BE2C (cell line): ENCODE measurements around the gene POLG2.
A peak's percentile ranks its signal among the peaks of the same experiment; 100 is the strongest.

Experiments
- DNase-seq: peaks from one replicate; pipeline ENCODE4 v3.0.0-alpha.2; 2020
- H3K27me3 ChIP-seq: fragments of 250-450 bp; sonication (Bioruptor Pico); 2 replicates; pipeline ENCODE4 v1.5.1; 2020; ENCODE audit warnings: mild to moderate bottlenecking
- H3K36me3 ChIP-seq: fragments of 250-450 bp; sonication (Bioruptor Pico); 2 replicates; pipeline ENCODE4 v1.5.1; 2020; ENCODE audit warnings: mild to moderate bottlenecking
- H3K4me1 ChIP-seq: fragments of 250-450 bp; sonication (Bioruptor Pico); 2 replicates; pipeline ENCODE4 v1.5.1; 2020
- H3K4me3 ChIP-seq: 2 replicates; pipeline ENCODE4 v1.5.1; 2011; ENCODE audit warnings: low read depth, low read length
- H3K9me3 ChIP-seq: fragments of 250-450 bp; sonication (Bioruptor Pico); 2 replicates; pipeline ENCODE4 v1.5.1; 2020
- CTCF ChIP-seq: IDR thresholded peaks from 2 replicates; pipeline ENCODE4 v1.5.1; 2012; ENCODE audit warnings: mild to moderate bottlenecking, low read depth, low read length

The POLG2 gene

GRCh38 chr17:64535357-64535756, 38.5 kb upstream of the POLG2 start:
- H3K9me3 ChIP-seq: no peaks in the 10 kb centered on the region
- no peak for TF ChIP-seq CTCF
- no peaks in the 10 kb centered on the region for H3K4me1 ChIP-seq

GRCh38 chr17:64534187-64534586, 37.3 kb upstream of the POLG2 start:
- Histone ChIP-seq H3K4me1 (no peaks in the 10 kb centered on the region), H3K36me3 (peaks cover 94% of the 10 kb centered on the region), H3K9me3 (no peaks in the 10 kb centered on the region), H3K4me3 (no peak overlapping the region), H3K27me3 (no peaks in the 10 kb centered on the region)
- peak; percentile 29; the same call in 1 of the 2 replicates for TF ChIP-seq CTCF
- DNase-seq: no peak

More at GRCh38 chr17:64535357-64535756, 38.5 kb upstream of the POLG2 start:
- Histone ChIP-seq H3K4me3 (no peak overlapping the region), H3K36me3 (peaks cover 84% of the 10 kb centered on the region), H3K27me3 (no peaks in the 10 kb centered on the region)
- no peak for DNase-seq

- no peak for DNase-seq
Observed at GRCh38 chr17:64533784-64534183, 36.9 kb upstream of the POLG2 start.

GRCh38 chr17:64532409-64532808, 35.6 kb upstream of the POLG2 start:
- no peaks in the 10 kb centered on the region for H3K4me1 ChIP-seq
- no peaks in the 10 kb centered on the region for H3K27me3 ChIP-seq
- H3K9me3 ChIP-seq: no peaks in the 10 kb centered on the region
- TF ChIP-seq CTCF: no peak
- H3K4me3 ChIP-seq: no peak overlapping the region
- no peak for DNase-seq
- H3K36me3 ChIP-seq: peaks cover 92% of the 10 kb centered on the region

More at GRCh38 chr17:64533784-64534183, 36.9 kb upstream of the POLG2 start:
- no peak for TF ChIP-seq CTCF
- Histone ChIP-seq H3K4me1 (no peaks in the 10 kb centered on the region), H3K36me3 (peaks cover 94% of the 10 kb centered on the region), H3K27me3 (no peaks in the 10 kb centered on the region), H3K9me3 (no peaks in the 10 kb centered on the region), H3K4me3 (no peak overlapping the region)

- Histone ChIP-seq H3K4me1 (no peaks in the 10 kb centered on the region), H3K9me3 (no peaks in the 10 kb centered on the region), H3K27me3 (no peaks in the 10 kb centered on the region), H3K36me3 (peaks cover 92% of the 10 kb centered on the region), H3K4me3 (no peak overlapping the region)
- TF ChIP-seq CTCF: no peak
- no peak for DNase-seq
Observed at GRCh38 chr17:64531955-64532371, 35.1 kb upstream of the POLG2 start.

- no peak for DNase-seq
Observed at GRCh38 chr17:64529221-64529620, 32.4 kb upstream of the POLG2 start.

More at GRCh38 chr17:64529221-64529620, 32.4 kb upstream of the POLG2 start:
- no peaks in the 10 kb centered on the region for H3K4me1 ChIP-seq
- no peaks in the 10 kb centered on the region for H3K9me3 ChIP-seq
- peaks cover 94% of the 10 kb centered on the region for H3K36me3 ChIP-seq
- TF ChIP-seq CTCF: no peak
- no peak overlapping the region for H3K4me3 ChIP-seq
- H3K27me3 ChIP-seq: no peaks in the 10 kb centered on the region
